HG03060 (cell line): ENCODE results near the gene QRICH1.

Experiments used
- ATAC-seq: cut with Tn5 transposase; IDR thresholded peaks from one replicate; pipeline ENCODE4 v1.9.1; 2021; ENCODE audit warnings: low read depth, moderate number of reproducible peaks; ENCODE audit not compliant: unreplicated experiment

Gene QRICH1

GRCh38 chr3:49035281-49035680 is 58.6 kb downstream of the QRICH1 start:
- no peak for ATAC-seq

DNA sequence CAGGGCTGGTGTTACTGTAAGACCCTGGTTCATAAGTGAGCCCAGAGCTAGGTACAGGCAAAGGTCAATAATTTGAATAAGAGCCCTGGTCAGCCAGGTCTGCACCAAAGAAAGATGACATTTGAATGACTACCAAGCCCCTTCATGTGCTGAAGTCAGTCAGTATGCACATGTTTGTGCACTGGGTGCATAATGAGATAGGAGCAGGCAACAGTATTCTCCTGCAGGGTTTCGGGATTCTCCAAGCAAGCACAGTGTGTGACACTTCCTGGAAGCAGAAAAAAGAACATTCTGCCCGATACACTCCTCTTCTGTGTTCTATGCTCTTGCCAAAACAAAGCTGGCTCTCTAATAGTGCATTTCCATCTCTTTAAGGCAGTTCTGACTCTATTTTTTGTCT is 59.2 kb downstream of the QRICH1 start:
- ATAC-seq = no peak

DNA sequence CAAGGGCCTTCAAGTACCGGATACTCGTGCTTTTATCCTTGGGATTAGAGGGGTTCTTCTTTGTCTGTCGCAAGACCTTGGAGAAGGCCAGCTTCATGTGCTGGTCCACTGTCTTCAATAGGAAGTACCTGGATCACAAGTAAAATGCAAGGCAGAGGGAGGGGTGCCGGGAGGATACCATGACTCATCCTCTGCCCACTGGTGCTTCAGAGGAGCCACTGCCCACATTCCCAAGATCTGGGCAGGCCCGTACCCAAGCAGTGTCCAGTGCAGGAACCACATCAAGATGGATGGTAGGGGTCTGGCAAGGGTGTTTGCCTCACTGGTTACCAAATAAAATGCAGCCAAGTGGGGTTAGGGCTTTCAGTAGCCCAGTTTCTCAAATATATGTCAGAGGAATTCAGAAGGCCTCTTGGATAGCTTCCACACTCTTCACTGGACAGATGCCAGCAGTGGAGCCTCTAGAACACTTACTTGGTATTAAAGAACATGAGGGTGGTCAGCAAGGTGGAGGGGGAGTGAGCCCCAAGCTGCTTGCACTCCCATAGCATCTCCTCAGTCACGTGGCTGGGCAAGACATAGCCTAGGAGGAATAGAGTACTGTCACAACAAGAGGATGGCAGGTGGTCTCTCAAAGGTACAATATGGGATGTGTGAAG is 61.1 kb downstream of the QRICH1 start:
- ATAC-seq = no peak

DNA sequence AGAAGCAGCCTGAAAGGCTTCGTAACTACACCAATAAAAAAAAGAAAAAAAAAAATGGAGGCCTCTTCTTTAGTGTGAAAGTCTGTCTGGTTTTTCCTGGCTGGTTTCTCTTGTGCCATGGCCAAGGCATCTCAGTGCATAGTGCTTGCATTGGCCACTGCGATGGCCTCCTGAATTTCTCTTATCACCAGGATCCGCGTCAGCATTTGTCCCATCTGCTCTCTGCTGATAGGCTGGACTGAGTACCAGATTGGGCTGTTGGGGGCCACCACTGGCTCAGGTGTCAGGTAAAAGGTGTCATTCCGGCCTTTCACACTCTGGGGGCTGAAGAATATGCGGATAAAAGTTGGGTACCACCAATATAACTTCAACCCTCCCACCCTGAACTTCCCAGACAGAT is 63.5 kb downstream of the QRICH1 start:
- ATAC-seq = no peak

DNA sequence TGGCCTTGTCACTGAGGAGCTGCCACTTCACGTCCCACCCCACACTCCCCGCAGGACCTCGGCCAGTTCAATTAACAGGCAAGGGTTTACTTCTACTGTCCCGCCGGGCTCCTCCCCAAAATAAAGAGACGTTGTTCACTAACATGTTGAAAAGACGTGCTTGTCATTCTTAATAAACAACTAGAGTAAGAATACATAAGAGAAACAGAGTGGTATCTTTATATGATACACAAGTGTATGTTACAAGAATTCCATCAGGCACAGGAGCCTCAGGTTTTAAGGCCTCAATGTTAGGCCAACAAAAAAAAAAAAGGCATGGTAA is 64.3 kb downstream of the QRICH1 start:
- no peak for ATAC-seq

DNA sequence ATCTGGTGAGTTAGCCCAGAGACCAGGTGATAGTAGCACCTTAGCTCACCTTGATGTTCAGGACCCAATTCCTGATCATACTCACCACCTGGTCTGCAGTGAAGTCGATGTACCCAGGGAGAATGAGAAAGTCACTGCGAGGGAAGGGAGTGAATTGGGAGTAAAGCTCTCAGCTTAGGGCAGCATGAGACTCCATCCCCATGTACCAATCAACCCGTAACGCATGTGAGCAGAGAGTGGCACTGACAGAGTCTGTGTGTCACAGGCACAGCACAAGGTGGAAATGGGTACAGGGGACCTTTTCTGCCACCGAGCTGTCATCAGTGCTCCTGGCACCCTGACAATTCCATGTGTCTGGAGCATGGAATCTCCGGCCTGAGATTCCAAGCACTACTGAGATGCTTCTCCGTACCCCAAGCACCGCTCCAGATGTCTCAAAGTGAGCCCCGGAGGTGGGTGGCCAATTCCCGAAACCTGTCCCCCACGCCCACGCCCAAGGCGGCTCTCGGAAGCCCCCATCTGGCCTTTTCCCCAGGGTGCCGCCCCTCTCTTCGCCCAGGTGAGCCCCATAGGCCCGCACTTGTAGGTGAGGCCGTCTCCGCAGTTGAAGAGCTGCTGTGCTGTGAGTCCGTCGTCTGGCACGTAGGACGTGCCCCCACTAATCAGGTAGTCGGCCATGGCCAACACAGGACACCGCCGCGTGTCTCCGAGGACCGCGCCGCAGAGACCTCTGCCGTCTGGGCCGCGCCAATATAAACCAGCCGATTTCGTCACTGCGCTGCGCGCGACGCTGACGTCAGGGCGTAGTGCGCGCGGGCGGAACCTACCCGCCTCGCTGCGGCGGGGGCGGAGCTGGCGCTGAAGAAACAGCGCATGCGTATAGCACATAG is 65.0 kb downstream of the QRICH1 start, which contains the start of gene IMPDH2:
IMPDH2 (minus strand) TSS at position 726 of the 890 bp plus-strand sequence; CDS start at position 678, 48 bp downstream.
- ATAC-seq = peak; percentile 69

DNA sequence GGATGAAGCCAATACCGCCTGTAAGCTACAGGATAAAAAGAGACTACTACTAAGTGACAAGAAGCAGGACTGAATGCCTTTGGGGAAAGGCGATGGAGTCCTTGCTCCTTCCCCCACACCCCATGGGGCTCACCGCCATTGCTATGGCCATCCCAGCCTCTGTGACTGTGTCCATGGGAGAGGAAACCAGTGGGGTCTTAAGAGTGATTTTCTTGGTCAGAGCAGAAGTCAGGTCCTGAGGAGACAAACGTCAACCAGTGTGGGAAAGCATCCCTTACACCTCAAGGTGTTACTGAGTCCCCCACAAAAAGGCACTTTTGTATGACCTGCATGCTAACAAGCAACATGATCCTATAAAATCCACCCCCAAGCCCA is 65.6 kb downstream of the QRICH1 start:
- no peak for ATAC-seq

DNA sequence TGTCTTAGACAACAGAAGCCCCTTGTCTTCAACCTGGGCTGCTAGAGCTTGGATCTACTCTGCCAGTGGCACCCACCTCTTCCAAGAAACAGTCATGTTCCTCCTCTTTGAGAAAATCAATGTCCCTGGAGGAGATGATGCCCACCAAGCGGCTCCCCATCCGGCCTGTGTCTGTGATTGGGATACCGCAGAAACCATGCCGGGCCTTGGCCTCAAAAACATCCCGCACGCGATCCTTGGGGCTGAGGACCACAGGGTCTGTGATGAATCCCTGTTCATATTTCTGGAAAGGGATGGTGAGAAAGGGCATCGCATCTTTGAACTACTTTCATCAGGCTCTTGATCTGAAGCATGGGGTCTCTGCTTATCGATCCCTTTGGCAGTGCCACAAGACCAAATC is 66.2 kb downstream of the QRICH1 start:
- ATAC-seq = no peak

- ATAC-seq = no peak
Measured at GRCh38 chr3:49026536-49026935, 67.3 kb downstream of the QRICH1 start.

GRCh38 chr3:49025793-49026520 is 67.9 kb downstream of the QRICH1 start:
- ATAC-seq = no peak

- no peak for ATAC-seq
Measured at GRCh38 chr3:49025005-49025792, 68.7 kb downstream of the QRICH1 start.

DNA sequence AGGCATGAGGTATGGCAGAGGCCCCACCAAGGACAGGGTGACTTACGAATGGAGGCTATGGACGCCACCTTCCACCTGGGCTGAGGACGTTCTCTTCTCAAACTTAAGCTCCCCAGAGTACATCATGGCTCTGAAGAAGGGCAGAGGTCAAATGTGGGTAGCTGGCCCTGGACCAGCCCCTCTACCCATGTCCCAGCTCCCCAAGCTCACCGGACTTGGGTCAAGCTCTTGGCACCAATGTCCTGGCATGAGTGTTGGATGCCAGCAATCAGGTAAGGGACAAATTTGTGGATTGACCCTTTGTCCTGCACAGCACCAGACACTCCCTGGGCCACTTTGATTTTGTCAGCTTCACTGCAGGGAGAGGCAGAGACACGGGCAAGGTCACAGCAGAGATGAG is 69.4 kb downstream of the QRICH1 start:
- no peak for ATAC-seq

GRCh38 chr3:49023775-49024174 is 70.1 kb downstream of the QRICH1 start:
- no peak for ATAC-seq

DNA sequence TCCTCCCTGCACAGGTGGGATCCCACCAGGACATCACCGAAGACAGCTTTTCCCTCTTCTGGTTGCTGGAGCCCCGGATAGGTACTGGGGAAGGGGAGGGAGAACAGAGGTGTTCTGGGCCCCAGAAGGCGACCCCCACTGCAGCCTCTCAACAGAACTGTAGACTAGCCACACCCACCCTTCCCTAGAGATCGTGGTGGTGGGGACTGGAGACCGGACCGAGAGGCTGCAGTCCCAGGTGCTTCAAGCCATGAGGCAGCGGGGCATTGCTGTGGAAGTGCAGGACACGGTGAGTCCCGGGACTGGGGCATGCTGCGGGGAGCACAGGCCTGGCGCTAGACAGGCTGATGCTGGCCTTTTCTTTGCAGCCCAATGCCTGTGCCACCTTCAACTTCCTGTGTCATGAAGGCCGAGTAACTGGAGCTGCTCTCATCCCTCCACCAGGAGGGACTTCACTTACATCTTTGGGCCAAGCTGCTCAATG is 71.1 kb downstream of the QRICH1 start:
- no peak for ATAC-seq

DNA sequence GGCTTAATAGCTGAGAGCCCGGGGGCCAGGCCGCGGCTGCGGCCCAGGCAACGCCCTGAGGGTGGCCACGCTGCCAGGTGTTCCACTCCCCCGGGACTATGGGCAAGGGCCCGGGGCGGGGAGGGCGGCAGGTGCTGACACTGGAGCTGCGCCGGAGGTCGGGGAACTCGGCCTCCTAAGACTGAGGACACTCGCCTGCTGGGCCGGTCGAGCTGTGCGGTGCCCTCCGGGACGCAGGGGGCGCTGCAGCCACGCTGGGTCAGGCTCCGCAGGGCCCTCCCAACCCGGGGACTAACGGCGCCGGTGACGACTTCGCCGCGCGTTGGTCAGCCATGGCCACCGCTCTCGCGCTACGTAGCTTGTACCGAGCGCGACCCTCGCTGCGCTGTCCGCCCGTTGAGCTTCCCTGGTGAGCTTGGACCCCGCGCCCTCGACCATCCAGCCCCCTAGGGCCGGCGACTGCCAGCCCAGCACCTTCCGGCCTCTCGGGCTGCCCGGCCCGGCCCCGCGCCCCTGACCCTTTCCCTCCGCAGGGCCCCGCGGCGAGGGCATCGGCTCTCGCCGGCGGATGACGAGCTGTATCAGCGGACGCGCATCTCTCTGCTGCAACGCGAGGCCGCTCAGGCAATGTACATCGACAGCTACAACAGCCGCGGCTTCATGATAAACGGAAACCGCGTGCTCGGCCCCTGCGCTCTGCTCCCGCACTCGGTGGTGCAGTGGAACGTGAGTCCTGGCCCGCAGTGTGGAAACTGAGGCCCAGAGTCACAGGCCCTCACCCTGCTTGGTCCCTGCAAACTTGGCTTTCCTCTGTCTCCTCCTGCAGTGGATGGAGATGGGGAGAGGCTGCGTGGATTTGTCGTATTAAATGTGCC is 71.8 kb downstream of the QRICH1 start, which contains the start of gene NDUFAF3:
NDUFAF3 (plus strand) TSS at position 309 of the 875 bp plus-strand sequence; CDS start at position 333, 24 bp downstream.
- peak; percentile 40 for ATAC-seq

- peak; percentile 40 for ATAC-seq
Measured at GRCh38 chr3:49021213-49021812, 72.6 kb downstream of the QRICH1 start.

DNA sequence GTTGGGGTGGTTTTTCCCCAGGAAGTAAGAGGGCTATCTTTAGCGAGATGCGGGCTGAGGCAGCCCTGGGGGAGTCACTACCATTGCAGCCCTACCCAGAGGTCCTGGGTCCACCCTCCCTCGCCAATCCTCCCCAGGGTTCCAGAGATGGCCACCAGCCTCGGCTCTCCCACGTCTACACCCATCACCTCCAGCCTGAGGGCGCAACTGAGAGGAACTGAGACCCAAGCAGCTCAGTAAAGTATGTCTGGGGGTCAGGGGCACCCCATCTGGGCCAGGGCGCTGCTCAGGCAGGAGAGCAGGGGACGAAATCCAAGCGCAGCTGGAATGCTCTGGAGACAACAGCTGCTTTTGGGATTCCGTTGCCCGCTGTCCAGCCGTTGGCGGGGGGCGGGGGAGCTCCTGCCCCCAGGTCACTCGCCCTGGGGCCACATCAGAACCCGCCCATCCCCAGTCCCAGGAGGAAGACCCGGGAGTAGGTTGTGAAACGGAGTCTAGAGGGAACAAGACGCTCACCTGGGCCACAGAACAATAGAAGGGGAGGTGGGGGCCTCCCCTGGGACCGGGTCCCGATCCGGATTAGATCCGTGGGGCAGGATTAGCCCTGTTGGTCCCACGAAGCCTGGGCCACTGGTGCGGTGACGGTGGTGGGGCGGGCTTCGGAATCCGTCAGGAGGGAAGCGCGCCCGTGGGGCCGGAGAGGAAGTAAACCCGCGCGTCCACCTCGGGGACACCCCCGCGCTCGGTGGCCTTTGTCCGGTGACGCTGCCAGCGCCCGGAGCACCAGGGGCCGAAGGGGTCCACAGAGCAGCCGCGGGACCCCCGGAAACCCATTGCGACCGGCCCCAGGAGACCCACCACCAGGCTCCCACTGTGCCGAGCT is 73.3 kb downstream of the QRICH1 start:
- no peak for ATAC-seq

DNA sequence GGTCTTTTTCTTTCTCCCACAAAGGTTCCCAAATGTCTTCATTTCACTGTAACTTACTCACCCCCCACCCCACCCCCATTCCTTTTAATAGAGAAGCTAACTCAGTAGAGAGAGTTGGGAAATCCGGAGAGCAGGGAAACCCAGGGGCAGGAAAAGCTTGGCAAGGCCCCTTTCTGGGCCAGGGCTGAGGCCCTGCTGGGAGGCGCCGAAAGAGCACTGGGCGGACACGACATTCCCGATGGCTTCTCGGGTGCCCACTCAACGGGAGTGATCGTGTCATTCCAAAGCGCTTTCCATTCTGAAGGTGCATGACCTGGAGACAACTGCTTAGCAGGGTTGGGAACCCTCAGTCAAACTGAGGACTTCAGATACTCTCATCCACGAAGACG is 73.9 kb downstream of the QRICH1 start:
- no peak for ATAC-seq
